Vagina (tissue), 2 donors: ENCODE data around the gene FSTL5. TPM values are rescaled to one million over a fixed set of nuclear protein-coding genes. Genes with fewer than 3 reads are reported as not detected.

Experiments used
- DNase-seq, 2 donors: peaks; one replicate each; pipeline ENCODE4 v3.0.0-alpha.2; 2017; ENCODE audit errors: extremely low spot score in 2 of 2
- H3K27ac ChIP-seq: fragments of 200-600 bp; sonication (generic); one replicate; pipeline ENCODE4 v1.5.1; 2019
- H3K27me3 ChIP-seq: fragments of 200-600 bp; sonication (generic); one replicate; pipeline ENCODE4 v1.5.1; 2019
- H3K36me3 ChIP-seq, 2 donors: fragments of 200-600 bp; sonication (generic); one replicate each; pipeline ENCODE4 v1.5.1; 2017 to 2019
- H3K4me1 ChIP-seq: fragments of 200-600 bp; sonication (generic); one replicate; pipeline ENCODE4 v1.5.1; 2019
- H3K4me3 ChIP-seq, 2 donors: fragments of 200-600 bp; sonication (generic); 1 replicate in 1 of 2; 2 replicates in 1 of 2; pipeline ENCODE4 v1.5.1; 2016 to 2019
- H3K9me3 ChIP-seq: fragments of 200-600 bp; sonication (generic); one replicate; pipeline ENCODE4 v1.5.1; 2019
- POLR2A ChIP-seq, 2 donors: fragments of 450-650 bp; IDR thresholded peaks; one replicate each; pipeline ENCODE4 v1.6.1; 2017; ENCODE audit warnings: antibody characterized with exemption in 2 of 2, mild to moderate bottlenecking in 2 of 2, moderate library complexity in 2 of 2
- POLR2AphosphoS5 ChIP-seq, 2 donors: sonication (generic); formaldehyde crosslinking; IDR thresholded peaks; one replicate each; pipeline ENCODE4 v1.9.0; 2017; ENCODE audit warnings: antibody characterized with exemption in 2 of 2, mild to moderate bottlenecking in 2 of 2, low read depth in 1 of 2; ENCODE audit not compliant: insufficient read depth in 1 of 2
- intact Hi-C: fragments of 100-400 bp; cut with DNase I; formaldehyde crosslinking; loops from one replicate; pipeline ENCODE4 v1.15.1; 2023
- total RNA-seq: library from RNA; depleted of rRNA; stranded (reverse); fragments of >200 nt; gene quantifications from one replicate; pipeline ENCODE4 v1.2.3, GENCODE V29; 2016
- TF ChIP-seq, protein P1 (sequence below), 3 experiments: fragments of 450-650 bp in 2 of 3; fragments of 200-600 bp in 1 of 3; sonication (generic) in 1 of 3; IDR thresholded peaks; one replicate each; pipeline ENCODE4 v1.5.1; 2017 to 2019; ENCODE audit warnings: antibody characterized with exemption in 3 of 3, mild to moderate bottlenecking in 2 of 3, moderate library complexity in 2 of 3

Gene FSTL5
- total RNA-seq, 1 donor from 2014 or later = 0.74 TPM

DNA sequence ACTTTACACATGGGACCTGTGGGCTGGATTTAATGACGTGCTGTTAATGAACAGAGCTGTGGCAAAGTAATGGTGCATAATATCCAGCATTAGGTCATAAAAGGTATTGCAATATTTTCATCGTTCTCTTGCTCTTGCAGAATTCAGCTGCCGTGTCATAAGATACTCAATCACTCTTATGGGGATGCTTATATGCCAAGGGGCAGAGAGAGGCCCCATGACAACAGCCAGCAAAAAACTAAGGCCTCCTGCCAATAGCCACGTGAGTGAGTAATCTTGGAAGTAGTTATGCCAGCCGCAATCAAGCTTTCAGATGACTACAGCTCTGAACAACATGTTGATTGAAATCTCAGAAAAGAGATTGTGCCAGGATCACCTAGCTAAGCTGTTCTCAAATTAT, 616.9 kb downstream of the FSTL5 start:
- Histone ChIP-seq H3K4me3 (no peak overlapping the region), H3K9me3 (no peaks in the 10 kb centered on the region), H3K36me3 (no peaks in the 10 kb centered on the region), H3K27ac (no peak overlapping the region), H3K4me1 (no peaks in the 10 kb centered on the region), H3K27me3 (no peaks in the 10 kb centered on the region)
- intact Hi-C loops = no loop called here
- TF ChIP-seq POLR2A (IDR thresholded peaks at IDR 0.05) (no peak), POLR2AphosphoS5 (IDR thresholded peaks at IDR 0.05; ENCODE audit: insufficient read depth in 1 of 2, low read depth in 1 of 2) (no peak)
- DNase-seq = no peak

- H3K4me1 ChIP-seq = no peaks in the 10 kb centered on the region
- H3K9me3 ChIP-seq = no peaks in the 10 kb centered on the region
- TF ChIP-seq, protein P1, sequence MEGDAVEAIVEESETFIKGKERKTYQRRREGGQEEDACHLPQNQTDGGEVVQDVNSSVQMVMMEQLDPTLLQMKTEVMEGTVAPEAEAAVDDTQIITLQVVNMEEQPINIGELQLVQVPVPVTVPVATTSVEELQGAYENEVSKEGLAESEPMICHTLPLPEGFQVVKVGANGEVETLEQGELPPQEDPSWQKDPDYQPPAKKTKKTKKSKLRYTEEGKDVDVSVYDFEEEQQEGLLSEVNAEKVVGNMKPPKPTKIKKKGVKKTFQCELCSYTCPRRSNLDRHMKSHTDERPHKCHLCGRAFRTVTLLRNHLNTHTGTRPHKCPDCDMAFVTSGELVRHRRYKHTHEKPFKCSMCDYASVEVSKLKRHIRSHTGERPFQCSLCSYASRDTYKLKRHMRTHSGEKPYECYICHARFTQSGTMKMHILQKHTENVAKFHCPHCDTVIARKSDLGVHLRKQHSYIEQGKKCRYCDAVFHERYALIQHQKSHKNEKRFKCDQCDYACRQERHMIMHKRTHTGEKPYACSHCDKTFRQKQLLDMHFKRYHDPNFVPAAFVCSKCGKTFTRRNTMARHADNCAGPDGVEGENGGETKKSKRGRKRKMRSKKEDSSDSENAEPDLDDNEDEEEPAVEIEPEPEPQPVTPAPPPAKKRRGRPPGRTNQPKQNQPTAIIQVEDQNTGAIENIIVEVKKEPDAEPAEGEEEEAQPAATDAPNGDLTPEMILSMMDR (IDR thresholded peaks at IDR 0.05) = no peak
- TF ChIP-seq POLR2A (IDR thresholded peaks at IDR 0.05) (no peak), POLR2AphosphoS5 (IDR thresholded peaks at IDR 0.05; ENCODE audit: insufficient read depth in 1 of 2, low read depth in 1 of 2) (no peak)
- no peaks in the 10 kb centered on the region for H3K36me3 ChIP-seq
- no peak overlapping the region for H3K27ac ChIP-seq
- intact Hi-C loops = no loop called here
- no peak overlapping the region for H3K4me3 ChIP-seq
- DNase-seq = no peak
- H3K27me3 ChIP-seq = no peaks in the 10 kb centered on the region
Measured at GRCh38 chr4:161540265-161540664, 623.5 kb downstream of the FSTL5 start.

- no peak overlapping the region for H3K27ac ChIP-seq
- TF ChIP-seq, protein P1 (IDR thresholded peaks at IDR 0.05) = no peak
- no peak for TF ChIP-seq POLR2A (IDR thresholded peaks at IDR 0.05)
- no peak for TF ChIP-seq POLR2AphosphoS5 (IDR thresholded peaks at IDR 0.05; ENCODE audit: insufficient read depth in 1 of 2, low read depth in 1 of 2)
- H3K4me3 ChIP-seq = no peak overlapping the region
- DNase-seq = no peak
- H3K27me3 ChIP-seq = no peaks in the 10 kb centered on the region
- no peaks in the 10 kb centered on the region for H3K9me3 ChIP-seq
- no peaks in the 10 kb centered on the region for H3K4me1 ChIP-seq
- no peaks in the 10 kb centered on the region for H3K36me3 ChIP-seq
- intact Hi-C loops = no loop called here
Measured at GRCh38 chr4:161538941-161539340, 624.9 kb downstream of the FSTL5 start.

DNA sequence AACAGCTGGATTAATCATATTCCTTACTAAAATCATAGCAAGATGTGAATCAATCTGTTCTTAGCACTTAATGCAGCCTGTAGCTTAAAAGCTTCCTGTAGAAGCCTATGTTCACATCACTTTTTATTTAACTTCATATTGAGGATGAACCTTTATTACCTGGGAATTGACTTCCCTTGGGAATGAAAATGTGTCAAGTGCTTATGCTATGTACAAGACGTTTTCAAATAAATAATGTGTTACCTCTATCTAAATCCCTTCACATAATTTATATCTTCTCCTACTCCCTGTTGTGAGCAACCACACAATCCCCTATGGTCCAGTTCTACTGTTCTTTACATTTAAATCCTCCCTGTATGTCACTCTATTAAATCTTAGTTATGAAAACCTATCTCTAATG, 633.1 kb downstream of the FSTL5 start:
- Histone ChIP-seq H3K4me1 (no peaks in the 10 kb centered on the region), H3K4me3 (no peak overlapping the region), H3K27me3 (no peaks in the 10 kb centered on the region), H3K9me3 (no peaks in the 10 kb centered on the region), H3K27ac (no peak overlapping the region), H3K36me3 (no peaks in the 10 kb centered on the region)
- no peak for DNase-seq
- intact Hi-C loops = no loop called here
- no peak for TF ChIP-seq POLR2AphosphoS5 (IDR thresholded peaks at IDR 0.05; ENCODE audit: insufficient read depth in 1 of 2, low read depth in 1 of 2)
- TF ChIP-seq POLR2A (IDR thresholded peaks at IDR 0.05) = no peak
- TF ChIP-seq, protein P1 (IDR thresholded peaks at IDR 0.05) = no peak

DNA sequence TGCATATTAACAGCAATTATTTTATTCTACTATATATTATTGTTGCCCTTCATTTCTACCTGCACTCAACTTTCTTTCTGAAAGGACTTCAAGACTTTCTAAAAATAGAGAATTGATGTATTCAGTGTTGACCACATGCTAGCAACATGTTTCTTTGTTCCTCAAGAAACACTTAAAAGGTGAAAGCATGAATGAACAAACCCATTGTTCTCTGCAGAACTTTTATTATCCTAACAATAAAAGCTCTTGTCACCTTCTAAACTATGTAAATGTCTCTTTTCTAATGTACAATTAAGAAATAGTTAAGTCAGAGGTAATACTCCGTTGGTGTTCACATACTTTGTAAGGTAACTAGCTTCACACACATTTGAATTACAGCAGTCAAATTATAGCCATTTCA, 638.7 kb downstream of the FSTL5 start:
- TF ChIP-seq, protein P1 (IDR thresholded peaks at IDR 0.05) = no peak
- no peak for TF ChIP-seq POLR2AphosphoS5 (IDR thresholded peaks at IDR 0.05; ENCODE audit: insufficient read depth in 1 of 2, low read depth in 1 of 2)
- TF ChIP-seq POLR2A (IDR thresholded peaks at IDR 0.05) = no peak
- no peaks in the 10 kb centered on the region for H3K4me1 ChIP-seq
- no peaks in the 10 kb centered on the region for H3K9me3 ChIP-seq
- no peaks in the 10 kb centered on the region for H3K27me3 ChIP-seq
- DNase-seq = no peak
- no peak overlapping the region for H3K4me3 ChIP-seq
- intact Hi-C loops = no loop called here
- H3K36me3 ChIP-seq = no peaks in the 10 kb centered on the region
- no peak overlapping the region for H3K27ac ChIP-seq
